Activated T-cell treated with anti-CD3 and anti-CD28 coated beads, Interleukin-2, amount 50 U/mL, for 48 hours (primary cell): ENCODE measurements around the gene UBE2I.
"Not testable (repeated sequence)": the region's sequence is repeated elsewhere in the genome, so short reads cannot be mapped to it uniquely, and the experiment has no call there.

ENCODE experiments used
- DNase-seq, 2 experiments: peaks; one replicate each; pipeline ENCODE4 v3.0.0-alpha.2; 2020

UBE2I gene

GRCh38 chr16:1314399-1315068 is 5.1 kb downstream of the UBE2I start:
- DNase-seq: no peak

- no peak for DNase-seq
These were observed 5.9 kb downstream of the UBE2I start for GRCh38 chr16:1315081-1316032.

GRCh38 chr16:1316033-1316405 is 6.6 kb downstream of the UBE2I start:
- DNase-seq: no peak

- no peak for DNase-seq
These were observed 8.2 kb downstream of the UBE2I start for GRCh38 chr16:1317479-1318267.

- DNase-seq: no peak
These were observed 8.8 kb downstream of the UBE2I start for GRCh38 chr16:1318268-1318545.

GRCh38 chr16:1319041-1319440 is 9.6 kb downstream of the UBE2I start:
- DNase-seq: no peak

GRCh38 chr16:1320097-1320496 is 10.7 kb downstream of the UBE2I start:
- no peak for DNase-seq

GRCh38 chr16:1320658-1321240 is 11.3 kb downstream of the UBE2I start:
- DNase-seq: no peak

GRCh38 chr16:1322407-1322806 is 13.0 kb downstream of the UBE2I start:
- no peak for DNase-seq

GRCh38 chr16:1323296-1324239 is 14.1 kb downstream of the UBE2I start:
- DNase-seq: no peak

- no peak for DNase-seq
These were observed 14.9 kb downstream of the UBE2I start for GRCh38 chr16:1324286-1324826.

- DNase-seq: no peak
These were observed 15.8 kb downstream of the UBE2I start for GRCh38 chr16:1325261-1325660.

- DNase-seq: no peak
These were observed 16.4 kb downstream of the UBE2I start for GRCh38 chr16:1325673-1326371.

GRCh38 chr16:1326391-1326790 is 17.0 kb downstream of the UBE2I start:
- no peak for DNase-seq

- no peak for DNase-seq
These were observed 17.6 kb downstream of the UBE2I start for GRCh38 chr16:1326946-1327618.

GRCh38 chr16:1327619-1327947 is 18.1 kb downstream of the UBE2I start:
- no peak for DNase-seq

GRCh38 chr16:1328136-1328535 is 18.7 kb downstream of the UBE2I start:
- DNase-seq: not testable (repeated sequence)

- DNase-seq: not testable (repeated sequence)
These were observed 19.5 kb downstream of the UBE2I start for GRCh38 chr16:1328961-1329360.

- peak in 1 of 2 experiments; percentile 65 for DNase-seq
These were observed 21.0 kb downstream of the UBE2I start for GRCh38 chr16:1330260-1330914.
